Embryonic facial prominence (tissue), 1 donor: Measurements from ENCODE around the gene LILRA1.
"Not testable (repeated sequence)": the region's sequence is repeated elsewhere in the genome, so short reads cannot be mapped to it uniquely, and the experiment has no call there.

Source experiments
- DNase-seq: peaks from one replicate; pipeline ENCODE4 v3.0.0-alpha.2; 2016; ENCODE audit errors: extremely low spot score

The LILRA1 gene

DNA sequence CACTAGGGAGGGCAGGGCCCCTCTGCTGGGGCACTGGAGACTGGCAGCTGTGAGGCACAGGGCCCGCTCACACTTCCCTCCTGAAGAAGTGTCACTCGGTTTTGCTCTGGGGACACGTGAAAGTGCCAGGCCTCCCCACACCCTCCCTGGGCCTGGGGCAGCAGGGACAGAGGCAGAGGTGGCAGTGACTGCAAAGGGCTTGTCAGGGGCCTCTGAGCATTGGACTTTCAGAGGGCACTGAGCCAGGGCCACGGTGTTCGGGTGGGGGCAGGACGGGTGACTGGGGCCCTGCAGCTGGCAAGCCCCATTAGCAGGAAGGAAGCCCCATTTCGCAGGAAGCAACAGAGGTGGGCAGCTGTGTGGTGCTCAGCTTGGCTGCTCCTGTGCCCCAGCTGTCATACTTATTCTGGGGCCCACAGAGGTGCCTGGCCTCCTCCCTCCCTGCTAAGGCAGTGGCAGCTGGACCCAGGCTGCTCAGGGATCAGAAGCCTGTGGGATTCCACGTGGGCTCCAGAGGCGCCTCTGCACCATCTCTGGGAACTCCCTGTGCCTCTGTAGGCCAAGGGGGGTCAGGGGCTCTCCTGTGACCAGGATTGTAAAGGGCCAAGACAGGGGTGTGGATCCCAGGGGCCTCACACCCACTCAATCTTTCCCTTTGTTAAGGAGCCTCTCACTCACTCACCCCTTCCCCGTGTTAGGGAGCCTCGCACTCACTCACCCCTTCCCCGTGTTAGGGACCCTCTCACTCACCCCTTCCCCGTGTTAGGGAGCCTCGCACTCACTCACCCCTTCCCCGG, 31.7 kb downstream of the LILRA1 start:
- not testable (repeated sequence) for DNase-seq

DNA sequence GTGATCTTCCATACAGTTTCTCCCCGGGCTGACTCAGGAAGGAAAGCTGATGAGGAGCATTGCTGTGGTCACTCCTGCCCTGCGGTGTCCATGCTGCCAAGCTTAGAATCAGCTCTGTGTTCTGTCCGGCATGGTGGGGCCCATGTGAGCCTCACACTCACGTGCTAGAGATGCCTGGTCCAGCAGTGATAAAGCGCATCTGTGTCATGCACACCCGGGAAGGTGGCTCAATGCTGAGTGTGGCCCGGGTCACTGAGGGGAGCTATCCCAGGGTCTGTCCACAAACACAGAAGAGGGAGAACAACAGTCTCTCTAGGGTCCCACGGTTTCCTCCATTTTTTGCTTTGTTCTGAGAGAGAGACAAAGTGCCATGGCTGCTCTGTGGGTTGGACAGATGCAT, 33.3 kb downstream of the LILRA1 start:
- DNase-seq = no peak

DNA sequence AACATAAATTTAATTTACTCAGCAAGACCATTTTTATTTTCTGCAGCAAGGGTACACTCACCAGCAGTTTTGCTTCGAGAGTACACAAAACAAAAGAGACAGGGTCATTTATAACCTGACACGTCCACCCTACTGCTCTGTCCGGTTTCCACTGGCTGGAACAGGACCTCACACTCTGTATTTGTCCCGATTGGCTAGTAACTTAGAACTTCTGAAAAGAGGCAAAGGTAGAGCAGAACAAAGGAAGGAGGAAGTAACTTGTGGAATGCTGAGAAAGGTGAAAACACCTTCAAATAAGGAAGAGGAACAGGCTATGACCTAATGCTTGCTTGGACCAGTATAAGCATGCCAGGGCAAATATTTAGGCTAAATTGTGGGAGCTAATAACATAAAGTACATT, 34.5 kb downstream of the LILRA1 start:
- not testable (repeated sequence) for DNase-seq

DNA sequence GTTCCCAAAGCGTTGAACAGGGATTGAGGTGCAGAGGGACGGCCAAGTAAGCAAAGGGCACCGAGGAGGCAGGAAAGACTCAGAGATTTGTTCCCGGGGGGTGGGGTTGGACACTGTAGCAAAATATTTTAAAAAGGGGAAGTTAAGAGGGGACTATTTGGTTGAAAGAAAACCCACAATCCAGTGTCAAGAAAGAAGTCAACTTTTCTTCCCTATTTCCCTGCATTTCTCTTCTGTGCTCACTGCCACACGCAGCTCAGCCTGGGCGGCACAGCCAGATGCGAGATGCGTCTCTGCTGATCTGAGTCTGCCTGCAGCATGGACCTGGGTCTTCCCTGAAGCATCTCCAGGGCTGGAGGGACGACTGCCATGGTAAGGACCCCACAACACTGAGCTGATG, 36.8 kb downstream of the LILRA1 start, which contains the start of gene LILRB1:
Gene LILRB1 (plus strand): TSS at position 223 of the 400 bp plus-strand sequence. CDS start 590 bp downstream, outside the sequence.
- DNase-seq = not testable (repeated sequence)

DNA sequence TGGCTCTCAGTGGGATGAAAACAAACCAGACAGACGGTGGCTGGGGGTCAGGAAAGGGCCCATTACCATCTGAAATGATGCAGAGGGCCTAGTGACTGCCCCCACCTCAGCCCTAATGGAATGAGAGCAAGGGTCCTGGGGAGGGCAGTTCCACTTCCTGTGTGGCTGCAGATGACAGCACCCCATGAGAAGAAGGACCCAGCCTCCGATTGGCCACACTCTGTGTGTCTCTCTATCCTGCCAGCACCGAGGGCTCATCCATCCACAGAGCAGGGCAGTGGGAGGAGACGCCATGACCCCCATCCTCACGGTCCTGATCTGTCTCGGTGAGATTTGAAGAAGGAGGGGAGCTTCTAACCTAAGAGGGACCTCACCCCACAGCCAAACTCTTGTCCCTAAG, 37.4 kb downstream of the LILRA1 start:
- DNase-seq = no peak

DNA sequence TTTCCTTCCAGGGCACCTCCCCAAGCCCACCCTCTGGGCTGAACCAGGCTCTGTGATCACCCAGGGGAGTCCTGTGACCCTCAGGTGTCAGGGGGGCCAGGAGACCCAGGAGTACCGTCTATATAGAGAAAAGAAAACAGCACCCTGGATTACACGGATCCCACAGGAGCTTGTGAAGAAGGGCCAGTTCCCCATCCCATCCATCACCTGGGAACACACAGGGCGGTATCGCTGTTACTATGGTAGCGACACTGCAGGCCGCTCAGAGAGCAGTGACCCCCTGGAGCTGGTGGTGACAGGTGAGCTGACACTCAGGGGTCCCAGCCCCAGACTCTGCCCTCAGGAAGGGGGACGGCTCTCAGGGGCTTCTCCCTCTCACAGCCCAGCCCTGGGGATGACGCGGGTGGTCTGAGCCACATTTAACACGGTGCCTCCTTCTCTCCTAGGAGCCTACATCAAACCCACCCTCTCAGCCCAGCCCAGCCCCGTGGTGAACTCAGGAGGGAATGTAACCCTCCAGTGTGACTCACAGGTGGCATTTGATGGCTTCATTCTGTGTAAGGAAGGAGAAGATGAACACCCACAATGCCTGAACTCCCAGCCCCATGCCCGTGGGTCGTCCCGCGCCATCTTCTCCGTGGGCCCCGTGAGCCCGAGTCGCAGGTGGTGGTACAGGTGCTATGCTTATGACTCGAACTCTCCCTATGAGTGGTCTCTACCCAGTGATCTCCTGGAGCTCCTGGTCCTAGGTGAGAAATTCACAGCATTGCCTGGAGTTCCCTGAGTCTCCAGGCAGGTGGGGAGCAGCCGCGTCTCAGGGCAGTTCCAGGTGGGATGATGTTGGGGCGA, 38.3 kb downstream of the LILRA1 start:
- not testable (repeated sequence) for DNase-seq

DNA sequence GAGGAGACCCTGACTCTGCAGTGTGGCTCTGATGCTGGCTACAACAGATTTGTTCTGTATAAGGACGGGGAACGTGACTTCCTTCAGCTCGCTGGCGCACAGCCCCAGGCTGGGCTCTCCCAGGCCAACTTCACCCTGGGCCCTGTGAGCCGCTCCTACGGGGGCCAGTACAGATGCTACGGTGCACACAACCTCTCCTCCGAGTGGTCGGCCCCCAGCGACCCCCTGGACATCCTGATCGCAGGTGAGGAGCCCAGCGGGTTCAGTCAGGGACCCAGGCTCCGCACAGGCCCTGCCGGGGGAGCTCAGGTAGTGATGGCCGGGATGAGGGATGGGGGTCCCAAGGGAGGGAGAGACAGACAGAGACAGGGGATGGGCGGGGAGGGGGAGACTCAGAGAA, 39.1 kb downstream of the LILRA1 start:
- not testable (repeated sequence) for DNase-seq

DNA sequence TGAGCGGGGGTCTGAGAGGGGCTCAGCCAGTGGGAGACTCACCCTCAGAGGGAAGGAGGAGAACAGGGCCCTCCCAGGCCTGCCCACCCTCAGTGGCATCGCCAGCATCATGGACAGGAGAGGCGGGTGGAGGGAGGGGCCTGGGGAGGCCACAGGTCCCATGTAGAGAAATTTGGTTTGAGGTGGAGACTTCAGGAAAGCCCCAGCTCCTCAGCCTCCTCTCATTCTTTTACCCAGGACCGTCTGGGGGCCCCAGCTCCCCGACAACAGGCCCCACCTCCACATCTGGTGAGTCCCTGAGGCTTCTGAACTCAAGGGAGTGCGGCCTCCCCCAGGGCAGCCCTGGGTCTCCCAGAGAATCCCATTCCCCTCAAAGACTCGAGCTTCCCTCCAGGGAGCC, 40.0 kb downstream of the LILRA1 start:
- DNase-seq = no peak

DNA sequence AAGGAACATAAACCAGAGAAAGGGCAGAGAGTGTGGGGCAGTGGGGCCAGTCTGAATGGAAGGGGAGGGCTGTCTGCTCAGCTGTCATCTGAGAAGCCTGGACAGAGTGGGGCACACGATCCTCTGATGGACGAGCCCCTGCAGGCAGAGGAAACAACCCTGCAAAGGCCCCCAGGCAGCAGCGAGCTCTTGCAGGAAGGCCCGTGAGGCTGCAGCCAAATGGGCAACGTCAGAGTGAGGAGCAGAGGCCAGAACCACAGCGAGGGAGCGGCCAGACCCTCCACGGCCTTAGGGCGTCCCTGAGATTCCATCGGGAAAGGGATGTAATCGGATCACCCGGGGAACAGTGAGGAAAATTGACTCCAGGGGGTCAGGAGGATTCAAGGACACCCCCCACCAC, 42.6 kb downstream of the LILRA1 start:
- not testable (repeated sequence) for DNase-seq

DNA sequence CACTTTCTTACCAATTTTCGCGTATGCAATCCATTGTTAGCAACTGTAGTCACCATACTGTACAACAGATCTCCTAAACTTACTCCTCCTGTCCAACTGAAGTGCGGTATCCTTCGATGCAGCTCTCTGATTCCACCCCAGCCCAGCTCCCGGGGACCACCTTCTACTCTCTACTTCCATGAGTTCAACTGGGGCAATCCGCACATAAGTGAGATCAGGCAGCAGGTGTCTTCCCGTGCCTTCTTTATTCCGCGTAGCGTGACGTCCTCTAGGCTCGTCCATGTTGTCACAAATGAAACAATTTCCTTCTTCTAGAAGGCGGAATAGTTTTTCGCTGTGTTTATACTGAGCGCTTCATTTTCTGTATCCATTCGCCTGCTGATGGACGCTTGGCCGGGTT, 45.3 kb downstream of the LILRA1 start:
- DNase-seq = no peak

DNA sequence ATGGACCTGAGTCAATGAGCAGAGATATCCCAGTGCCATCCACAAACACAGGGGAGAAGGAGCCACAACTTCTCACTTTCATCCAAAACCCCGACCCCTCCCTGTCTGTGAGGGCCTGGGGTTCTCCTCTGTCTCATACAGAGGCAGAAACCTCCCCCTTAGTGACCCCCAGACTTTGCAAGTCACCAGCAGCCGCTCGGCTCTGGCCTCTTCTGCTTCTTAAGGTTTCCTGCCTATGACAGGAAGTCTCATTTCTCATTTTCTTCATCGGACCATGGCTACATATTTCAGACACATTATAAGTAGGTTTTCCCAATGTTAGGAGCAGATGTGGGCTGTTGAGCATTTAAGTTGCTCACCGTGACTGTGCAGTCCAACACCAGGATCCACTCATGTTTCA, 49.5 kb downstream of the LILRA1 start:
- not testable (repeated sequence) for DNase-seq

DNA sequence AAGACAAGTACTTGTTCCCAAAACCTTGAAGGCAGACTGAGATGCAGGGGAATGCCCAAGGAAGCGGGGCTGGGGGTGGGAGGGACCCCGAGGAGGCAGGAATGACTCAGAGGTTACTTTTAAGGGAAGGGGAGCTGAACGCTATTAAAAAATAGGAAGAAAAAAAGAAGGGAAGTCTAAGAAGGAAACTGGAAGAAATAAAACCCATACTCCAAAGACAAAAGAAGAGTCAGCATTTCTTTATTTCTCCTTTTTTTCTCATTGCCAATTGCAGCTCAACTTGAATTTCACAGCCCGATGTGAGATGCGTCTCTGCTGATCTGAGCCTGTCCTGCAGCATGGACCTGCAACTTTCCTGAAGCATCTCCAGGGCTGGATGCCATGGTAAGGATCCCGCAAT, 50.2 kb downstream of the LILRA1 start:
- not testable (repeated sequence) for DNase-seq

DNA sequence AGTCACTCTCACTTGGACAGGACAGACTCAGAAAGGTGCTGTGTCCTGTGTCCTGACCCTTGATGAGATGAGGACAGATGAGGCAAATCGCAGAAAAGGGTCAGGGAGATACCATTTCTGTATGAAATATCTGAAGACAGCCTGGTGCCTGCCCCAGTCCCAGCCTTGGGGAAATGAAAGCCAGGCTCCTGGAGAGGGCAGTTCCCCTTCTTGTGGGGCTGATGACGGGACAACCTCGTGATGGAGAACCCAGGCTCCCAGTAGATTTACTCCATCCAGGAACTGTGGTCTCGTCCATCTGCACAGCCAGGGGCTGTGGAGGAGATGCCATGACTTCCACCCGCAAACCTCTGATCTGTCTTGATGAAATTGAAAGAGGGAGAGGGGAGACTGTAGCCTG, 50.6 kb downstream of the LILRA1 start:
- DNase-seq = no peak

DNA sequence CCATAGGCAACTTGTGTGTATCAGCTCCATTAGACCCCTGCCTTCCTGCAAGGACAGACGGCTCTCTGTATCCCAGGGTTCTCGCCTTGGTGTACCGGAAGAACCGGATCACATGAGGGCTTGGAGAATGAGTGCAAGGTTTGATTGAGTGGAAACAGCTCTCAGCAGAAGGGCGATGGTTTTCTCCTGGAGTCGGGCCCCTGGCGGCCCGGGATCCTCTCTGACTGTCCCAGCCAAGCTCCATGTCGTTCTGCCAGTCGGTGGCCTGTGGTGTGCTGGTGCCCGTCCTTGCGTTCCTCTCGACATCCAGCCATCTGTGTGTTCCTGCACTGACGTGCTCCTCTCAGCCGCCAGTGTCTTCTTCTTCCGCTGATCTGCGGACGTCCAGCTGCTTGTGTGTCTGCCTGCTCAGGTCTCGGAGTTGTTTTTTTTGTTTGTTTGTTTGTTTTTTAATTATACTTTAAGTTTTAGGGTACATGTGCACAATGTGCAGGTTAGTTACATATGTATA, 53.0 kb downstream of the LILRA1 start:
- DNase-seq = no peak

DNA sequence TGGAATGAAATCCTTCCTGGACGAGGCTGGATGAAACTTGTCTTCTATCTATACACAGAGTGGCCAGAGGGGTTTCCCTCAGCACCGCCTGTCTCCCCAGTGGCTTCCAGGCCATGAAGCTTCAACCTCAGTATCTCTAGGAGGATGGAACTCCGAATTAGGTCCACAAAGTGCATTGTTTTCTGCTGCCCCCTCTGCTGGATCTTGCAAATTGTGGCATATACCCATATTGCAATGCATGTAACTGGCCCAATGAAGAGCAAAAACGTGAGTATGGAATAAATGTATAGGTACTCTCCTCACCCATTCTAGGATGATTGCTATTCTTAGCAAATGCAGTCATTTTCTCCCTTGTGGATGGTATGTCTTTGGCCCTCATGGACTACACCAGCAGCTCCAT, 54.7 kb downstream of the LILRA1 start:
- no peak for DNase-seq

DNA sequence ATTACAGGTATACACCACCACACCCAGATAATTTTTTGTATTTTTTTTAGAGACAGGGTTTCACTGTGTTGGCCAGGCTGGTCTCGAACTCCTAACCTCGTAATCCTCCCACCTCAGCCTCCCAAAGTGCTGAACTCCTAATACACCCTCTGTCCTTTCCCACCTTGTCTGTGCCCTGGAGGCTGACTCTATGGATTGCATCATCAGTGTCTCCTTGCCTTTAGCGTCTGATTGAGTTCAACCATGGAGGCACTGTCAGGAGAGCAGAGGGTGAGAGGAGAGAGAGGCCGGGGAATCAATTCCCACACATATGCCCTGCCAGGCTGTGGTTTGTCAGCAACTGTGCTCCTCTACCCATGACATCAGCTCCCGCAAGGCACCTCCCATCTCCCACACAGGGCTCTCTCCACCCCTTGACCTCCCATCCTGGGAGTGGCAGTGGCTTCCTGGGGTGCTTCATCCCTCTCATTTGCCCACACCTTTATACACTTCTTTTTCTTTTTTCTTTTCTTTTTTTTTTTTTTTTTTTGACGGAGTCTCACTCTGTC, 56.8 kb downstream of the LILRA1 start:
- no peak for DNase-seq
